ENCODE results near the gene ZNF358.

DNA sequence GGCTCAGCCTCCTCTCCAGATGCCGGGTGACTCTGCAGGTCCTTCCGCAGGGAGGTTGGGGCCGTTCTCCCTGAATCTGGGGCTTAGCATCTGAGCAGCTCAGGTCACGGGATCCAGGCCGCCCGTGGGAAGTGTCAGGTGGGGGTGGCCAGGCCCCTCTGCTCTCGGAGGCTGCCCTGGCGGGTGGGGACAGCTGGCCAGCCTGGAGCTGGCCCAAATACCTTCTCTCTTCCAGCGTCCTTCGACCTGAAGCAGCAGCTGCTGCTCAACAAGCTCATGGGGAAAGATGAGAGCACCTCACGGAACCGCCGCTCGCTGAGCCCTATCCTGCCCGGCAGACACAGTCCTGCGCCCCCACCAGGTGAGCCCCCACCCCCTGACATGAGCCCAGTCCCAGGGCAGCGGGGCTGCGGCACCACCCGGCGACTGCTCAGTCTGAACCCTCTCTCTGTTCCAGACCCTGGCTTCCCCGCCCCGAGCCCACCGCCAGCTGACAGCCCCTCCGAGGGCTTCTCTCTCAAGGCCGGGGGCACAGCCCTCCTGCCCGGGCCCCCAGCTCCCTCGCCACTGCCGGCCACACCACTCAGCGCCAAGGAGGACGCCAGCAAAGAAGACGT lies 46.1 kb upstream of the ZNF358 start:
- no peak for TF ChIP-seq POLR2AphosphoS5 (IDR thresholded peaks at IDR 0.05)
- TF ChIP-seq, protein P1, sequence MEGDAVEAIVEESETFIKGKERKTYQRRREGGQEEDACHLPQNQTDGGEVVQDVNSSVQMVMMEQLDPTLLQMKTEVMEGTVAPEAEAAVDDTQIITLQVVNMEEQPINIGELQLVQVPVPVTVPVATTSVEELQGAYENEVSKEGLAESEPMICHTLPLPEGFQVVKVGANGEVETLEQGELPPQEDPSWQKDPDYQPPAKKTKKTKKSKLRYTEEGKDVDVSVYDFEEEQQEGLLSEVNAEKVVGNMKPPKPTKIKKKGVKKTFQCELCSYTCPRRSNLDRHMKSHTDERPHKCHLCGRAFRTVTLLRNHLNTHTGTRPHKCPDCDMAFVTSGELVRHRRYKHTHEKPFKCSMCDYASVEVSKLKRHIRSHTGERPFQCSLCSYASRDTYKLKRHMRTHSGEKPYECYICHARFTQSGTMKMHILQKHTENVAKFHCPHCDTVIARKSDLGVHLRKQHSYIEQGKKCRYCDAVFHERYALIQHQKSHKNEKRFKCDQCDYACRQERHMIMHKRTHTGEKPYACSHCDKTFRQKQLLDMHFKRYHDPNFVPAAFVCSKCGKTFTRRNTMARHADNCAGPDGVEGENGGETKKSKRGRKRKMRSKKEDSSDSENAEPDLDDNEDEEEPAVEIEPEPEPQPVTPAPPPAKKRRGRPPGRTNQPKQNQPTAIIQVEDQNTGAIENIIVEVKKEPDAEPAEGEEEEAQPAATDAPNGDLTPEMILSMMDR (IDR thresholded peaks at IDR 0.05): no peak

All from upper lobe of left lung (tissue), 4 donors.